ENCODE data around the gene APBB3.
"Not testable (repeated sequence)": the region's sequence is repeated elsewhere in the genome, so short reads cannot be mapped to it uniquely, and the experiment has no call there.

APBB3 gene

GRCh38 chr5:140603734-140604133, 39.3 kb upstream of the APBB3 start:
- Histone ChIP-seq H3K36me3 (ENCODE audit: low read length) (no peaks in the 10 kb centered on the region), H3K27ac (ENCODE audit: low read depth, low read length) (no peak overlapping the region), H3K9ac (ENCODE audit: low read length) (no peak overlapping the region), H3K9me3 (ENCODE audit: insufficient read depth, low read length) (no peaks in the 10 kb centered on the region), H3K4me3 (ENCODE audit: insufficient read depth, low read length, poor library complexity, severe bottlenecking) (no peak overlapping the region), H3K79me2 (ENCODE audit: insufficient read depth, low read length) (no peaks in the 10 kb centered on the region), H4K20me1 (ENCODE audit: low read depth, low read length) (no peaks in the 10 kb centered on the region), H3K9me2 (replicated peaks; ENCODE audit: insufficient read depth, low read length) (no peaks in the 10 kb centered on the region), H2AFZ (ENCODE audit: low read depth, low read length, severe bottlenecking) (no peak overlapping the region), H3K27me3 (ENCODE audit: low read length) (no peaks in the 10 kb centered on the region), H3F3A (ENCODE audit: insufficient read depth) (no peaks in the 10 kb centered on the region), H3K4me2 (ENCODE audit: low read depth, low read length, poor library complexity, severe bottlenecking) (no peak overlapping the region)
- TF ChIP-seq EZH2phosphoT487 (conservative IDR thresholded peaks at IDR 0.05; ENCODE audit: low read length) (no peak), CTCF (IDR thresholded peaks at IDR 0.05; ENCODE audit: insufficient read depth, low read length, poor library complexity, severe bottlenecking) (no peak)

- H3K4me3 ChIP-seq (ENCODE audit: insufficient read depth, low read length, poor library complexity, severe bottlenecking); H3F3A ChIP-seq (ENCODE audit: insufficient read depth); H3K9me2 ChIP-seq (replicated peaks; ENCODE audit: insufficient read depth, low read length); H4K20me1 ChIP-seq (ENCODE audit: low read depth, low read length); H3K9me3 ChIP-seq (ENCODE audit: insufficient read depth, low read length); H3K4me2 ChIP-seq (ENCODE audit: low read depth, low read length, poor library complexity, severe bottlenecking); H2AFZ ChIP-seq (ENCODE audit: low read depth, low read length, severe bottlenecking); H3K27ac ChIP-seq (ENCODE audit: low read depth, low read length); H3K36me3 ChIP-seq (ENCODE audit: low read length); H3K9ac ChIP-seq (ENCODE audit: low read length); H3K79me2 ChIP-seq (ENCODE audit: insufficient read depth, low read length); H3K27me3 ChIP-seq (ENCODE audit: low read length): not testable (repeated sequence)
Observed at GRCh38 chr5:140603446-140603698, 39.0 kb upstream of the APBB3 start.

GRCh38 chr5:140602147-140602546, 37.7 kb upstream of the APBB3 start:
- Histone ChIP-seq H3K79me2 (ENCODE audit: insufficient read depth, low read length) (no peaks in the 10 kb centered on the region), H3K27ac (ENCODE audit: low read depth, low read length) (no peak overlapping the region), H3K9ac (ENCODE audit: low read length) (no peak overlapping the region), H3K9me2 (replicated peaks; ENCODE audit: insufficient read depth, low read length) (no peaks in the 10 kb centered on the region), H3K9me3 (ENCODE audit: insufficient read depth, low read length) (no peaks in the 10 kb centered on the region), H3K36me3 (ENCODE audit: low read length) (no peaks in the 10 kb centered on the region), H4K20me1 (ENCODE audit: low read depth, low read length) (no peaks in the 10 kb centered on the region), H3F3A (ENCODE audit: insufficient read depth) (no peaks in the 10 kb centered on the region), H3K4me3 (ENCODE audit: insufficient read depth, low read length, poor library complexity, severe bottlenecking) (no peak overlapping the region), H3K4me2 (ENCODE audit: low read depth, low read length, poor library complexity, severe bottlenecking) (no peak overlapping the region), H3K27me3 (ENCODE audit: low read length) (no peaks in the 10 kb centered on the region), H2AFZ (ENCODE audit: low read depth, low read length, severe bottlenecking) (no peak overlapping the region)
- no peak for TF ChIP-seq EZH2phosphoT487 (conservative IDR thresholded peaks at IDR 0.05; ENCODE audit: low read length)

- Histone ChIP-seq H3K27ac (ENCODE audit: low read depth, low read length) (no peak overlapping the region), H3K79me2 (ENCODE audit: insufficient read depth, low read length) (no peaks in the 10 kb centered on the region), H3K4me3 (ENCODE audit: insufficient read depth, low read length, poor library complexity, severe bottlenecking) (no peak overlapping the region), H4K20me1 (ENCODE audit: low read depth, low read length) (no peaks in the 10 kb centered on the region), H3K9ac (ENCODE audit: low read length) (no peak overlapping the region), H2AFZ (ENCODE audit: low read depth, low read length, severe bottlenecking) (no peak overlapping the region), H3K9me2 (replicated peaks; ENCODE audit: insufficient read depth, low read length) (no peaks in the 10 kb centered on the region), H3F3A (ENCODE audit: insufficient read depth) (no peaks in the 10 kb centered on the region), H3K36me3 (ENCODE audit: low read length) (no peaks in the 10 kb centered on the region), H3K9me3 (ENCODE audit: insufficient read depth, low read length) (no peaks in the 10 kb centered on the region), H3K27me3 (ENCODE audit: low read length) (no peaks in the 10 kb centered on the region), H3K4me2 (ENCODE audit: low read depth, low read length, poor library complexity, severe bottlenecking) (no peak overlapping the region)
- TF ChIP-seq EZH2phosphoT487 (conservative IDR thresholded peaks at IDR 0.05; ENCODE audit: low read length) (no peak), CTCF (IDR thresholded peaks at IDR 0.05; ENCODE audit: insufficient read depth, low read length, poor library complexity, severe bottlenecking) (no peak)
Observed at GRCh38 chr5:140600096-140600495, 35.7 kb upstream of the APBB3 start.
